Endothelial cell of umbilical vein (primary cell): ENCODE results near the gene MRTFA.

Experiments
- CTCF ChIP-seq, 2 donors: IDR thresholded peaks; 1 replicate in 1 of 2; 2 replicates in 1 of 2; pipeline ENCODE4 v1.5.1; 2011; ENCODE audit warnings: low read length in 2 of 2, mild to moderate bottlenecking in 2 of 2, moderate library complexity in 2 of 2, control low read depth in 1 of 2, inconsistent platforms in 1 of 2, low read depth in 1 of 2; ENCODE audit not compliant: insufficient read depth in 1 of 2; ENCODE audit errors: extremely low read depth in 1 of 2
- EZH2 ChIP-seq: IDR thresholded peaks from 2 replicates; pipeline ENCODE4 v1.6.1; 2012; ENCODE audit warnings: borderline replicate concordance, low read depth, mild to moderate bottlenecking, moderate library complexity, low read length, inconsistent platforms; ENCODE audit not compliant: severe bottlenecking
- MYC ChIP-seq: IDR thresholded peaks from one replicate; pipeline ENCODE4 v1.6.1; 2011; ENCODE audit warnings: mild to moderate bottlenecking, low read depth, low read length
- POLR2A ChIP-seq: IDR thresholded peaks from 2 replicates; pipeline ENCODE4 v1.6.1; 2012; ENCODE audit warnings: low read depth, mild to moderate bottlenecking, control low read depth, low read length

GRCh38 chr22:40522141-40522540 is 114.4 kb downstream of the MRTFA start:
- TF ChIP-seq POLR2A: no peak
- no peak for TF ChIP-seq MYC
- TF ChIP-seq CTCF (IDR thresholded peaks at IDR 0.05; ENCODE audit: extremely low read depth in 1 of 2, insufficient read depth in 1 of 2, low read depth in 1 of 2, low read length in 2 of 2): no peak
- TF ChIP-seq EZH2: no peak
